ENCODE measurements around the gene PTPN23. TPM values are rescaled to one million over a fixed set of nuclear protein-coding genes. Genes with fewer than 3 reads are reported as not detected.
"Not testable (repeated sequence)": the region's sequence is repeated elsewhere in the genome, so short reads cannot be mapped to it uniquely, and the experiment has no call there.

PTPN23 gene
- total RNA-seq, 1 donor, result 14.3 TPM

GRCh38 chr3:47355010-47355409 is 25.8 kb upstream of the PTPN23 start:
- H3K4me3 ChIP-seq (ENCODE audit: low read depth, low read length), result no peak overlapping the region
- no peak for TF ChIP-seq CTCF (IDR thresholded peaks at IDR 0.05; ENCODE audit: insufficient read depth, low read length)
- DNase-seq (ENCODE audit: low read depth), result no peak

- no peak overlapping the region for H3K4me3 ChIP-seq (ENCODE audit: low read depth, low read length)
- DNase-seq (ENCODE audit: low read depth), result no peak
- TF ChIP-seq CTCF (IDR thresholded peaks at IDR 0.05; ENCODE audit: insufficient read depth, low read length), result no peak
Measured at GRCh38 chr3:47356201-47356600, 24.6 kb upstream of the PTPN23 start.

- TF ChIP-seq CTCF (IDR thresholded peaks at IDR 0.05; ENCODE audit: insufficient read depth, low read length), result no peak
- H3K4me3 ChIP-seq (ENCODE audit: low read depth, low read length), result no peak overlapping the region
- no peak for DNase-seq (ENCODE audit: low read depth)
Measured at GRCh38 chr3:47359323-47359722, 21.5 kb upstream of the PTPN23 start.

GRCh38 chr3:47360110-47360517 is 20.7 kb upstream of the PTPN23 start:
- DNase-seq (ENCODE audit: low read depth); H3K4me3 ChIP-seq (ENCODE audit: low read depth, low read length): not testable (repeated sequence)

- TF ChIP-seq CTCF (IDR thresholded peaks at IDR 0.05; ENCODE audit: insufficient read depth, low read length), result no peak
- DNase-seq (ENCODE audit: low read depth), result no peak
- H3K4me3 ChIP-seq (ENCODE audit: low read depth, low read length), result no peak overlapping the region
Measured at GRCh38 chr3:47362701-47363100, 18.1 kb upstream of the PTPN23 start.

GRCh38 chr3:47365213-47366153 is 15.3 kb upstream of the PTPN23 start:
- H3K4me3 ChIP-seq (ENCODE audit: low read depth, low read length), result no peak overlapping the region
- TF ChIP-seq CTCF (IDR thresholded peaks at IDR 0.05; ENCODE audit: insufficient read depth, low read length), result no peak
- peak; percentile 88 for DNase-seq (ENCODE audit: low read depth)

- no peak for DNase-seq (ENCODE audit: low read depth)
- H3K4me3 ChIP-seq (ENCODE audit: low read depth, low read length), result no peak overlapping the region
- TF ChIP-seq CTCF (IDR thresholded peaks at IDR 0.05; ENCODE audit: insufficient read depth, low read length), result no peak
Measured at GRCh38 chr3:47366833-47367232, 14.0 kb upstream of the PTPN23 start.
